ENCODE results near the gene KRTAP19-6. TPM values are rescaled to one million over a fixed set of nuclear protein-coding genes. Genes with fewer than 3 reads are reported as not detected.
"Not testable (repeated sequence)": the region's sequence is repeated elsewhere in the genome, so short reads cannot be mapped to it uniquely, and the experiment has no call there.

KRTAP19-6 gene, protein sequence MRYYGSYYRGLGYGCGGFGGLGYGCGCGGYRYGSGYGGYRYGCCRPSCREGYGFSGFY
- not detected for total RNA-seq
- long read RNA-seq, result 0 reads

DNA sequence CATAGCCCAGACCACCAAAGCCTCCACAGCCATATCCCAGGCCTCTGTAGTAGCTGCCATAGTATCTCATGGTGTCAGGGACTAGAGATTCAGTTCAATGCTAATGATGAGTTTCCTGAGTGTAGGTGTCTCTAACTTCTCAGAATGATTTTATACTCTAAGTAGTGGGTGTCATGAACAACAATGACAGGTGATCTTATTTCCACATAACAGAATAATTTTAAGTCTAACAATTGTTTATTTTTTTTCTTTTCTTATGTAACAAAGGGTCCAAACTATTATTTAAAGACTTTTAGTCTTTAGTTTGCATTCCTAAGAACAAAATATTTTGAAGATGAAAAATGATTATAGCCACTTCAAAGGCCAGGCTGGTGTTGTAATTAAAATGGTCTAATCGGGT, at the start of gene KRTAP19-6:
Gene KRTAP19-6 (minus strand): TSS at position 101 of the 400 bp plus-strand sequence. CDS start 31 bp downstream, at position 70.
- no peak for DNase-seq (ENCODE audit: low spot score)

GRCh38 chr21:30590297-30590696, 48.6 kb upstream of the KRTAP19-6 start, which contains the start of gene KRTAP22-2:
Gene KRTAP22-2 (minus strand): TSS chr21:30590397.
- intact Hi-C loops (cut with DNase I), result no loop called here
- DNase-seq (ENCODE audit: low spot score), result no peak

More for the DNA sequence above, at the start of gene KRTAP19-6:
- intact Hi-C loops (cut with DNase I), result no loop called here

GRCh38 chr21:30582870-30583269, 41.2 kb upstream of the KRTAP19-6 start:
- DNase-seq (ENCODE audit: low spot score), result no peak
- intact Hi-C loops (cut with DNase I), result no loop called here

DNA sequence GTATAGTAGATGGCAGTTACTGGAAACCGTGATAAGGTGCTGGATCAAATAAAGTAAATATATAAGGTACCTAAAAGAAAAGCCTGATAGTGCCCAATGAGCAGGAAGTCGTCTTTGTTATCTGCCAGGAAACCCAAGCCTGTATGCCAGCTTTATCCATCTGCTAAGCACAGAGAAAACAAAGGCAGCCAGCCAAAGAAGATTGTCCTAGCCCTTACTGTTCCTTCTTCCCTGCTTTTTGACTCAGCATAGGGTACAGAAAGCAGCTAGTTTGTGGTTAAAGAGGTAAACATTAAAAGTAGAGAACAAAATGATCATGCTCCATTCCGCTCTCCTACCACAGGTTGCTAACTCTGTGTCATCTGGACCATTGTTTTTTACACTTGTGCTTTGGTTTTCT, 38.5 kb upstream of the KRTAP19-6 start:
- intact Hi-C loops (cut with DNase I), result no loop called here
- no peak for DNase-seq (ENCODE audit: low spot score)

DNA sequence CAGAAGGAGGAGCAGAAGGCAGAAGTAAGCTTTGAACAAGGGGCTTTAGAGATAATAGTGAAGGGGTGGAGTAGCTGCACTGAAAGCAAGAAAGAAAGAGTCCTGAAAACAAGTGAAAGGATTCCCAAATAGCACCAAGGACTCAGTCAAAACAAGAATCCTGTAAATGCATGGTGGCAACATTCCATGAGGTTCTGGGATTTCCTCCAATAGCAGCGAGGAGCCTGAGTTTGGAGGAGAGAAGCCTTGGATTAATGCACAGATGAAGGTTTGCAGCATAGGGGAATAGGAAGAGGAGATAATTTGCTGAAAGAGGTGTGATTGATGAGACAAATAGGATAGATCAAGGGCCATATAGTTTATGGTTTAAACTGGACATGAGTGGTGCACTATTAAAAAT, 37.7 kb upstream of the KRTAP19-6 start:
- DNase-seq (ENCODE audit: low spot score), result no peak
- intact Hi-C loops (cut with DNase I), result no loop called here

DNA sequence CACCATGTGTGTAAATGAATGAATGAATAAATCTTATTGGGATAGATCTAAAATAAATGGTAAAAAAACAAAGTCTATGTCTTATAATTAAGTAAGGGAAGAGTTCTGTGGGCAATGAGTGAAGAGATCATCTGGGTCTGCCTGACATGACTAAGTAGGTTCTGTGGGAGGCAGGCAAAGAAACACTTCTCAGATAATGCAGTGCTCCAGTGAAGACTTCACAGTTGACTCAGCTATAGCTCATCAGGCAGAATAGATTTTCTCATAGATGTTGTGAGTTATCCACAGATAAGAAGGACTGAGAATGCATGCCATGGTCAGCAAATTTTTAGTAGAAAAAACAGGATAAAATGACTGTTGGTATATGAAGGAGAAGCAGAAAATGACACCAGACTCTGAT, 36.1 kb upstream of the KRTAP19-6 start:
- intact Hi-C loops (cut with DNase I), result no loop called here
- no peak for DNase-seq (ENCODE audit: low spot score)

DNA sequence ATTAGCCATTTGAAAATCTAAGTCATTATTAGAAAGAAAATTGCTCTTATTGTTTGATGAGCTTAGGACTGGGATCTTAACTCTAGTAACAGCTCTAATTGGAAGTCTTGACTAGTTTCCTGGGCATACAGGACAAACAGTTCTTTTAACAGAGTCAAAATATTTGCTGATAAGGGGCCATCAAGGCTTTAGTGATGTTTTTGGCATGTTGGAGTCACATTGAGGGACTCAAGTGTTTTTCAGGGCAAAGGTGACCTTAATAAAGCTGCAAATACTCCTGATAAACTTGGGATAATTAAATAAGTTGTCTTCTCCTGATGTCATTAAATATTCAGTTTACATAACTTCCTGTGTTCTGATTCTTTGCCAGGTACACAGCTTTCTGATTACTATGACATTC, 26.0 kb upstream of the KRTAP19-6 start:
- intact Hi-C loops (cut with DNase I), result no loop called here
- no peak for DNase-seq (ENCODE audit: low spot score)

DNA sequence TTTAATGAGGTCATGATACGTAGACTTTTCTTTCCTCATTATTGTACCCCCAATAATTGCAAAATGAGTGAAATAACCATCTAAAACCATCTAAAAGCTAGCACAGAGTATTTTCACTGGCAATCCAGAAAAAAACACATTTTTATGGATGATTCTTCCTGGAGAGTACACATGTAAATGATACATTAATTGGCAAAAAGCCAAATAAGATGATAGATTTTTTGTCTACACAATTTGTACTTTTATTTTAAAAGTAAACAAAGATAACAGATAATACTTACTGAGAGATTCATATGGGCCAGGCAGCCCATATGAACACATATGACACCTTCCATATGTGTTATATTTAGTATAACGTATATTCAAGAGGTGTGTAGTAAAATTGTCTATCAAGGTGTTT, 22.0 kb upstream of the KRTAP19-6 start:
- no peak for DNase-seq (ENCODE audit: low spot score)
- intact Hi-C loops (cut with DNase I), result no loop called here

DNA sequence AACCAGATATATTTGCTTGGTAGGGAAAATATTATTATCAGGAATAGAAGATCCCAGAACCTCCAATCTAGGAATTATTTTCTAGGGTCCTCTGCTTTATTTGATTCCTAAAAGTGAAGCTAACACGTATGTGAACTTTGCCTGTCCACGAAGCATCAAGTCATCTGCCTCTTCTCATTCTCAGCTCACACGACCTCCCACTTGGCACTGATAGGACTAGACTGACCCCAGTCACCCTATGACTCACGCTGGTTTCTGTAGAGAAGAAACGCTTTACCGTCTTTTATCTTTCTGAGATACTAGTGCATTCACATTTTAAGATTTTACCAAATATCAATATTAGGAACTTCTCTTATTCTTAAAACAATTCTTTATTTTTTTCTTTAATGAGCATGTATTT, 21.4 kb upstream of the KRTAP19-6 start:
- DNase-seq (ENCODE audit: low spot score), result no peak
- intact Hi-C loops (cut with DNase I), result no loop called here

- intact Hi-C loops (cut with DNase I), result no loop called here
- no peak for DNase-seq (ENCODE audit: low spot score)
These were observed 20.3 kb upstream of the KRTAP19-6 start for GRCh38 chr21:30561957-30562356.

- intact Hi-C loops (cut with DNase I), result no loop called here
These were observed 19.7 kb upstream of the KRTAP19-6 start, which contains the start of gene KRTAP19-7 for GRCh38 chr21:30561264-30561895. Gene KRTAP19-7 (minus strand): TSS chr21:30561314. CDS start chr21:30561289, 25 bp downstream.

DNA sequence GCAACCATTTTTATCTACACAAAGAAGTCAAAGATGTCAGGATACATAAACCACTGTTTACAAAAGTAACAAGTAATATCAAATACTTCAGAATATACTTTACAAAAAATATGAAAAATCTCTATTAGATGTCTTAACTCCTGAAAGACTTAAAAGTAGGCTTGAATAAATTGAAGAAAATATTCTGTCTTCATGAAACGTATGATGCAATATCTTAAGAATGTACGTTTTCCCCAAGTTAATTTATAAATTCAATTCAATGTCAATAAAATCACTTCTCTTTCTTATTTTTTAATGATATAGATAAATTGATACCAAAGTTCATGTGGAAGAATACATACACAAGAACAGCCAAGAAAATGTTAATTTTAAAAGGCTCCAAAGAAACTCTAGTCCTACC, 13.4 kb upstream of the KRTAP19-6 start:
- DNase-seq (ENCODE audit: low spot score), result no peak

More at GRCh38 chr21:30561264-30561895, 19.7 kb upstream of the KRTAP19-6 start, which contains the start of gene KRTAP19-7:
- no peak for DNase-seq (ENCODE audit: low spot score)

DNA sequence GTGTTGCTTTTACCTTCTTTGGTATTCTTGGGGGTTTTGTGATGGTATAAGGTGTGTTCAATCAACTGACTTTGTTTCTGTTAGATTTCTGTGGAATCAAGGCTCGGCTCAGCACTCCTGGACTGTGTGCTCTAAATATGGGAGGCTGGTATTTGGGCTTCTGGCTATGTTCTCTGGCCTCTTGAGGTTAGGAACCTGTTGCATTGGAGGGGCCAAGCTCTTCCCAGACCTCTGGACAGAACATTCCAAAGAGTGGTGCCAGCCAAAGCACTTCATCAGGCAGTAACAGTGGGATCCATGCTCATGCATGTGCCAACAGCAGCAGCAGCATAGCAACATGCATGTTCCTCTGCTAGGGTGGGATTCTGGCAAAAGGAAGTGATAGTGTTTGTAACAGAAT, 11.1 kb upstream of the KRTAP19-6 start:
- intact Hi-C loops (cut with DNase I), result no loop called here
- DNase-seq (ENCODE audit: low spot score), result no peak

More for the DNA sequence above, 13.4 kb upstream of the KRTAP19-6 start:
- intact Hi-C loops (cut with DNase I), result no loop called here

DNA sequence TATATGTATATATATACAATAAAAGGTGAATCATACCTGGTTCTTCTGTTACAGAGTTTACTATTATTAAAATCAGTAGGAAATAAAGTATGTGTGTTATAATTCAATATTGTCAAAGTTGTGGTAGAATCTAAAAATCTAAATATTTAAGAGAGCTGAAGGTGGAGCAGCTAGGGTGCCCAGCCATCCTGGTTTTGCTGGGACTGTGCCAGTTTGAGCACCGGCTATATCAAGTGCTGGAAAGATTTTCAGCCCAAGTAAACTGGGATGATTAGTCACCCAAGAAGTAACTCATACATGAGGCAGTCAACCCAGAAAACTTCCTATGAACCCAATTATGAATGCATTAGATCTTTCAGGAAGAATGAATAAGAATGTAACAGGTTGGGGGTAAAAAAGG, 22.8 kb downstream of the KRTAP19-6 start:
- no peak for DNase-seq (ENCODE audit: low spot score)

GRCh38 chr21:30515681-30516080, 26.0 kb downstream of the KRTAP19-6 start:
- DNase-seq (ENCODE audit: low spot score), result no peak
- intact Hi-C loops (cut with DNase I), result no loop called here

More for the DNA sequence above, 22.8 kb downstream of the KRTAP19-6 start:
- intact Hi-C loops (cut with DNase I), result no loop called here

DNA sequence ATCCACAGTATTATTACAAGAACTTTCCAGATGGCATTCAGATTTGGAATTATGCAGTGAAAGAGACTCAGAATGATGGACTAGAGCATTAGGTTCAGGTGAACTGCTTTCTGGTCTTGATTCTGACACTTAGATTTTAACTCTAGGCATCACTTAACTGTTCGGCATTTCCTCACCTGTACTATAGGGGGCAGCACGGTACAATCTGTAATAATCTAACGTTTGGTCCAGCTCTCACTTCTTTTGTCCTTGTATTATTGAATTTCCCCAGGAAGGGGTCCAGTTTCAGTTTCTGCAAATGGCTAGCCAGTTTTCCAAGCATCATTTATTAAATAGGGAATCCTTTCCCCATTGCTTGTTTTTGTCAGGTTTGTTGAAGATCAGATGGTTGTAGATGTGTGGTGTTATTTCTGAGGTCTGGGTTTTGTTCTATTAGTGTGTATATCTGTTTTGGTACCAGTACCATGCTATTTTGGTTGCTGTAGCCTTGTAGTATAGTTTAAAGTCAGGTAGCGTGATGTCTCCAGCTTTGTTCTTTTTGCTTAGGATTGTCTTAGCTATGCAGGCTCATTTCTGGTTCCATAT, 36.0 kb downstream of the KRTAP19-6 start:
- intact Hi-C loops (cut with DNase I); DNase-seq (ENCODE audit: low spot score): not testable (repeated sequence)

DNA sequence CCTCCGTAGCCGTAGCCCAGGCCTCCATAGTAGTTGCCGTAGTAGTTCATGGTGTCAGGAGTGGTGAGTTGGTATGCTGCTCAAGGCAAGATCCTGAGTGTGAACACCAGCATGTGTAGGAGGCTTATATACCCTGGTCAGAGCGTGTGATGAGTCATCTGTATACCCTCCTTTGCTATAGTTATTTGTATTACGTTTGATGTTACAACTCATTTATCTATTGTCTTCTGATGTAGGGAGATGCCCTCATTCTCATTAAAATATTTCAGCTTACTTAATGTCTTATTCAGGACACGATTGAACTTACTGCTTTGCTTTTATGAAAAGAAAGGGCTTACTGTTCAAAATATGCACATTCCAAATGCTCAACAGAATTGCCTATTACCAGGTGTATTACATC, 39.6 kb downstream of the KRTAP19-6 start, which contains the start of gene KRTAP19-5:
Gene KRTAP19-5 (minus strand): TSS at position 101 of the 400 bp plus-strand sequence. CDS start 51 bp downstream, at position 50.
- intact Hi-C loops (cut with DNase I), result no loop called here
- no peak for DNase-seq (ENCODE audit: low spot score)

- no peak for DNase-seq (ENCODE audit: low spot score)
- intact Hi-C loops (cut with DNase I), result no loop called here
These were observed 44.6 kb downstream of the KRTAP19-6 start, which contains the start of gene KRTAP19-4 for GRCh38 chr21:30497065-30497464. Gene KRTAP19-4 (minus strand): TSS chr21:30497165. CDS start chr21:30497110, 55 bp downstream.

DNA sequence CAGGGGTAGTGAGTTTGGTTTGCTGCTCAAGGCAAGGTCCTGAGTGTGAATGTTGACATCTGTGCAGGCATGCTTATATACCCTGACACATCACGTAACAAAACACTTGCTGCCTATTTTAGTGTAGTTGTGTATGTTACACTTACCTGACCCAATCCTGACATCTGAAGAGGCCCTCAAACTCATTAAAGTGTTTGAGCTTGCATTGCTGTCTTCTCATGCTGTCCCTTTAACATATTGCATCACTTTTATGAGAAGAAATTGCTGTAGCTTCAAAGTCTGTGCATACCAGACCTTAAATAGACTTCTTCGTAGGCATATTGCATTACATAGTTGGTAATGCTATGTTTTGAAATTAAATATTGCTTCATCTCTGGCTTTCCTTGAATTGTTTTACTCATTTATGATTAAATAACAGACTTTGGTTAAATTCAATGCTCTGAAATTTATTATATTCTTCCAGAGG, 49.7 kb downstream of the KRTAP19-6 start, which contains the start of gene KRTAP19-3:
Gene KRTAP19-3 (minus strand): TSS at position 51 of the 466 bp plus-strand sequence. CDS start 56 bp downstream, outside the sequence.
- DNase-seq (ENCODE audit: low spot score), result no peak
- intact Hi-C loops (cut with DNase I), result no loop called here
